Measurements from ENCODE around the gene SPEG.
"Not testable (repeated sequence)": the region's sequence is repeated elsewhere in the genome, so short reads cannot be mapped to it uniquely, and the experiment has no call there.

The SPEG gene

DNA sequence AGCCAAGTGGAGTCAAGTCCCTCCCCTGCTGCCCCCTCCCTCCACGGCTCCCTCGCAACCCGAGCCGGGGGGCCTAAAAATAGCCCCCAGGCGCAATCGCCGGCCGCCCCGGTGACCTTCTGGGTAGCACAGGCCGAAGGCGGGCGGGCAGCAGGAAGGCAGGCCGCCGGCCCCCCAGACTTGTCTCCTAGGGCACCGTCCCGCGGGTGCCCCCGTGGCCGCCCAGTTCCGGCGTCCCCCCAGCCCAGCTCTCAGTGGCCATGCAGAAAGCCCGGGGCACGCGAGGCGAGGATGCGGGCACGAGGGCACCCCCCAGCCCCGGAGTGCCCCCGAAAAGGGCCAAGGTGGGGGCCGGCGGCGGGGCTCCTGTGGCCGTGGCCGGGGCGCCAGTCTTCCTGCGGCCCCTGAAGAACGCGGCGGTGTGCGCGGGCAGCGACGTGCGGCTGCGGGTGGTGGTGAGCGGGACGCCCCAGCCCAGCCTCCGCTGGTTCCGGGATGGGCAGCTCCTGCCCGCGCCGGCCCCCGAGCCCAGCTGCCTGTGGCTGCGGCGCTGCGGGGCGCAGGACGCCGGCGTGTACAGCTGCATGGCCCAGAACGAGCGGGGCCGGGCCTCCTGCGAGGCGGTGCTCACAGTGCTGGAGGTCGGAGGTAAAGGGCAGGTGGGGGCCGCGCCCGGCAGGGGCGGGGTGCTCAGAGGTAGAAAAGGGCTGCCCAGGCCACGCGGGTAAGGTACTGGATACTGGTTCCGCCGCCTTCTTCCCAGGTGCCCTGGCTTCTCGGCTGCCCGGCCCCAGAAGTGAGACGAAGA is at the start of gene SPEG:
Gene SPEG, plus strand, starts transcription at position 126 of the 808 bp plus-strand sequence. Its CDS starts 135 bp downstream, at position 261.
- no peak for DNase-seq (ENCODE audit: low read depth)

- DNase-seq (ENCODE audit: low read depth): no peak
Measured at GRCh38 chr2:219384859-219385258, 49.8 kb upstream of the SPEG start.

DNA sequence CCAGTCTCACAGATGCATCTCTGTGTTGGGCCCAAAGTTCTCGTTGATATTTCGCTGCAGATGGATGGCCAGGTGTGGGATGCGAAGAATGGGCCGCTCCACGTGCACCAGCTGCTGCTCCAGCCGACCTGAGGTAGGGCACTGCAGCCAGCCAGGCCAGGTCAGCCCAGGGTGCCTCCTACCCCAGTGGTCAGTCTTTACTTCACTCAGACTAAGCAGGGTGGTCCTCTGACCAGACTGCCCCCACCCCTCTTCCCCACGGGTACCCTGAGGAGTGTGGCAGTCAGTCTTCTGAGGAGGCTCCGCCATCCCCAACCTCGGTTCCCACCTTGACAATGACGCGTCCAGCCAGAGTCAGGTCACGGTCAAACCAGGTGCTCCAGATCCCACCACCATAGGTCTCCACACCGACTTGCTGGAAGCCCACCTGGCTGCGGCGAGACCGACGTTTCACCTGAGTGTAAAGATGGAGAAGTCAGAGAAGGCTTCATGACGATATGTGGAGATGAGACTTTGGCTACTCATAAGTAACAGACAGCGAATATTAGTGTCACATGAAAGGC is 48.6 kb upstream of the SPEG start:
- DNase-seq (ENCODE audit: low read depth): no peak

DNA sequence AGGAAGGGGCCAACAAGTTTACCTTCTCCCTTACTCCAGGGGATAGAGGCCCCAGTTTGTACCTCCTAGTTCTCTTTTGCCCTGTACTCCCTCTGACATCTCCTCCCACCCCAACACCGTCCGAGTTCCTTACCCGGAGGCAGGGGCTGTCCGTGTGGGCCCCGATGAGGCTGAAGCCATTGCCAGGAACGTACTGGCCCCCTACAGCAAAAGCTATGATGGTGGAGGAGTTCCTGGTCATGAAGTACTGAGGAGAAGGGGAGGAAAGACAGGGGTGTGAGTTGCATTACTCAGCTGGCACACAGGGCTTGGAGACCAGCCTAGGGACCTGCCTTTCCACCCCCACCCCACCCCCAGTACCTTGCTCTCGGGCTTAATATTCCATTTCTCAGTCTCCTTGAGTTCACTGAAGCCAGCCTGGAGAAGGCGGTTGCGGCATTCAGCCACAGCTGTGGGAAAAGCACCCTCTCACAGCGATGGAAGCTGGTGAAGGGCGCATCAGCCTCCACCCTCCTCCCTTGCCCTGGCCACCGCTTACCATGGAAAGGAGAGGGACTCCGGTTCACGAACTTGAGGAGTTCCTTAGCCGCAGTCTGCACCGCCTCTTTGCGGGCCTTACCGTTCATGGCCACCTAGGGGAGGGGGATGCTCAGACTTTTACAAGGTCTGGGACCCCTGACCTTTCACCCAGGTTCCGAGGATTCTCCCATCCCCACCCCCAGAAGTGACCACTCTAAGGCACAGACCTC is 47.9 kb upstream of the SPEG start:
- DNase-seq (ENCODE audit: low read depth): no peak

GRCh38 chr2:219387306-219388120 is 47.1 kb upstream of the SPEG start, which contains the start of gene DNPEP:
Gene DNPEP, minus strand, starts transcription at chr2:219387912. Its CDS starts 118 bp downstream, at chr2:219387794.
- peak; percentile 90 for DNase-seq (ENCODE audit: low read depth)

- DNase-seq (ENCODE audit: low read depth): peak; percentile 98
Measured at GRCh38 chr2:219388121-219388906, 46.3 kb upstream of the SPEG start.

DNA sequence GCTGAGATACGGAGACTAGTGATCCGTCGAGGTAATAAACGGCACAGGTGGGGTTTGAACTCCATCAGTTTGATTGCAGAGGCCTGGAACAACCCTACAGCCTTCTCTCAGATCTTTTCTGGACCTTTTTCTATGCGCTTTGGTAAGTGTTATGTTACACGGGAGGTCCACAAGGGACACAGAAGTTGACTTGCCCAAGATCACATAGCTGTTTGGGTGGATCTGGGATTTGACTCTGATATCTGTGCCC is 45.8 kb upstream of the SPEG start:
- DNase-seq (ENCODE audit: low read depth): no peak

GRCh38 chr2:219392754-219393153 is 41.9 kb upstream of the SPEG start:
- DNase-seq (ENCODE audit: low read depth): no peak

- DNase-seq (ENCODE audit: low read depth): not testable (repeated sequence)
Measured at GRCh38 chr2:219395056-219395455, 39.6 kb upstream of the SPEG start.

DNA sequence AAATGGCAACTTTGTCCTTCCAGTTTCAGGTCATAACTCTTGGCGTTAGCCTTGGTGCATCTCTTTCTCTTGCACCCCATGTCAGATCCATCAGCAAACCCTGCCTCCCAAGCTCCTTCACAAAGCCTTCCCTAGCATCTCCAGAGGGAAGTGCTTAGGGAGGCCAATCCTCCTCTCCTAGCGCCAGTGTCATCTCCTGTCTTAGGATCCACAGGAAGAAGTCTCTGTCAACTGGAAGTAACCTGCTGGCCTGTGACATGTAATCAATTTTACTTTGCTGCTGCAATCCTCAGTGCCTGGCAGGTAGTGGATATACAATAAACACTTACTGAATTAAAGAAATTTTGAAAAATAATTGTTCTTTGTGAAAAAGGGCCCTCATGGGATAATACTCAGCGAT is 39.0 kb upstream of the SPEG start:
- no peak for DNase-seq (ENCODE audit: low read depth)

GRCh38 chr2:219396863-219397457 is 37.7 kb upstream of the SPEG start:
- no peak for DNase-seq (ENCODE audit: low read depth)

DNA sequence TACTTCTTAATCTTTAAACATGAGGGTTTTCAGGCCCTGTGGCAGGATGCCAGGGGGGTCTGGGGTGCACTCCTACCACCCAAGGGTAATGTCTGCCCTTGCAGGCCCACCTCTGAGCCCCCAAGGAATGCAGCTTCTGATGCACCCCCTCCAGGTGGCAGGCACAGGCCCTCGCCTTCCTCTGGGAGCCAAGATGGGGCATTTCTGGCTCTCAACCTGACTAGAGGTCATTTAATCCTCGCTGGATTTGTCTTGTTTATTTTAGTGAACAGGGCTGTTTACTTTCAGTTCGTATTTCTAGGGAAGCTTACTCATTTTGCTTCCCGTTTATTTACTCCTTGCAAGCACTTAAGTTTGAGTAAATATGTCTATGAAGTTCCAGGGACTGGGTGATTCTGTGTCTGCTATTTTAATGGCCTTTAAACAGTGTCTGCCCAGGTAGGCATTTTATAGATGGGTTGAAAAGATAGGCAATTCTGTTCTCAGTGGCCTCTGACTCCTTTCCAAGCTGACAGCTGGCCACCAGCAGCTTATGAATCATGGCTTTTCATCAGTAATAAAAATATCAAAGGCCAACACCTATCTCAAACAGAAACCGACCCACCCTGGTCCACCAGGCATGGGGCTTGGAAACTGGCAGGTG is 35.8 kb upstream of the SPEG start:
- no peak for DNase-seq (ENCODE audit: low read depth)

GRCh38 chr2:219399716-219400478 is 34.7 kb upstream of the SPEG start:
- no peak for DNase-seq (ENCODE audit: low read depth)

GRCh38 chr2:219400562-219400961 is 34.1 kb upstream of the SPEG start:
- no peak for DNase-seq (ENCODE audit: low read depth)

DNA sequence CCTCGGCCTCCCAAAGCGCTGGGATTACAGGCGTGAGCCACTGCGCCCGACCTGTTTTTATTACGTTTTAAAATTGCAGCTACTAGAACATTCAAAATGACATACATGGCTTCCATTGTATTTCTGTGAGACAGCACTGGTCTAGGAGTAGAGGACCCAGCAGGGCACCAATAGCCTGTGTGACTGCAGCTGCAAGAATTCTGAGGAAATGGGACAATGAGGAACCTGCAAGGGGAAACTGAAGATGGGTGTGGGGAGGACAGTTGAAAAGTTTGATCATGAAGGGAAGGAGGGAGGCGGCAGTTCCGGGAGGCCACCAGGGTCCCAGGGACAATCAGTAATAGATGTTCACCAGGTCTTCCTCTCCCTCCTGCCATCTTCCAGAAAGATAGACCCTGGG is 33.0 kb upstream of the SPEG start:
- no peak for DNase-seq (ENCODE audit: low read depth)

DNA sequence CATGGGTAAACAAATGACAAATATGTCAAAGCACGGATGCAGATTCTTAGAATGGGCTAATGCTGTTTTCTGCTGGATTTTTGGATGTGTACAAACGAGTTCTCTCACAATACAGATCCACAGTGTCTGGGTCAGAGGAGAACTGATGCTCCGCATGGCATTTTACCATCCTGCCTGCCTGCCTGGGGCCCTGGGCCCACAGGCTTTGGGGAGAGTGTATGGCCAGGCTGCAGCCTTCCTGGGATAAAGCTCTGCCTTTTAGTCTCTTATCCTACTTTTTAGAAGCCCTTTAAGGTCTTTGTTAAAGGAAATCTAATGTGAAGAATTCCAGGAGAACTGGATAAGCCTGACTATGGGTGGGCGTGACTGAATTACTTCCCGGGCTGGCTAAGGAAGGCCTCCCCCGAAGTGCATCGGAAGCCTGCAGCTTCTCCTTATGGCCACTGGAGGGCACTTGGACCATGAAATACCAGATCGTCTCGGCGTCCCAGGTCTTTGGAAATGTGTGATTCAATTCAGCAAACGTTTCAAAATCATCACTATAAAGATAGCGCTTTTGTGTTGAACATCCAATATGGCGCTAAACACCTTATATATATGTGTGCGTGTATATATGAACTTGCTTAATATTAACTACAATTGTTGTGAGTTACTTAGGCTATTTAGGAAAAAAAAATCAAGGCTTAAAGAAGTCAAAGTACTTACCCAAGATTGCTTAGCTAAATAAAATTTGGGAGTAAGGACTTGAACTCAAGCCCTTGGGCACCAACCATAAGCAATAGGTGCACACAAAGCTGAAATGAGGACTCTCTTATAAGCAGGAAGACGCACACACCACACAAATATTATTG is 31.8 kb upstream of the SPEG start:
- DNase-seq (ENCODE audit: low read depth): peak; percentile 28

DNA sequence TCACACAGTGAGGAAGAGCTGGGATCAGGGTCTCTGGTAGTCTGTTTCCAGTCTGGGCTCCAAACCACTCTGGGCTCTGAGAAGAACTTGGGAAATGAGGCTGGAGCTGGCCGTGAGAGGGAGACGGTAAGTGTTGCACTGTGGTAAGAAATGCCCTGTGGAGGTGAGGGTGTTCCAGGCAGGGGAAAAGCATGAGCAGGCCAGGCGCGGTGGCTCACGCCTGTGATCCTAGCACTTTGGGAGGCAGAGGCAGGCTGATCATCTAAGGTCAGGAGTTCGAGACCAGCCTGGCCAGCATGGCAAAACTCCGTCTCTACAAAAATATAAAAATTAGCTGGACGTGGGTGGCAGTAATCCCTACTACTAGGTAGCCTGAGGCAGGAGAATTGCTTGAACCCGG is 30.8 kb upstream of the SPEG start:
- DNase-seq (ENCODE audit: low read depth): no peak

DNA sequence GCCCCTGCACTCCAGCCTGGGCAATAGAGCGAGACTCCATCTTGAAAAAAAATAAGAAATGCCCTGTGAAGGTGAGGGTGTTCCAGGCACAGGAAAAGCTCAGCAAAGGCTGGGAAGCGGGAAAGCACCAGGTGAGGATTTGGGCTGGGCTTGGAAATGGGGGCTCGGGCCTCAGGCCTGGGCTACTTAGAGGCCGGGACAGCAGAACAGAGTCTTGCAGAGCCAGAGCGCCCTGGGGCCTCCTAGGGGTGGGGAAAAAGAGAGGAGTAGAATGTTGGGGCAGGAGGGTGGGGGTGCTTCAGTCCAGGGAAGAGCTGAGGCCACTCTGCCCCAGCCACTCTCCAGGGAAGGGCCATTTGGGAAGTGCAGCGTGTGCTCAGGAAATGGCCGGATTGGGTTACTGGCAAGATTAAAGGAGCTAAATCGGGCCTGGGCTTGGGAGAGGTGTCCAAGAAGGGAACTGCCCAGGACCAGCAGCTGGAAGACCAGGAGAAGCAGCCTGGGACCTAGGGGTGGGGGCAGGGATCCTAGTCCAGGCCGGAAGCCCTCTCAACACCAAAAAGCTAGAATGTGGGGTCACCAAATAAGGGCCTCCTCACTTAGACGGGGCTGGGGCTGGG is 30.2 kb upstream of the SPEG start:
- DNase-seq (ENCODE audit: low read depth): no peak
